NCI-H2107 treated with DMSO at 0.1 percent for 48 hours (cell line): Measurements from ENCODE around the gene VAT1.

Experiments used
- DNase-seq: peaks from one replicate; lab custom pipeline; 2025; ENCODE audit not compliant: unreplicated experiment; lab: John Stamatoyannopoulos, UW

The VAT1 gene

DNA sequence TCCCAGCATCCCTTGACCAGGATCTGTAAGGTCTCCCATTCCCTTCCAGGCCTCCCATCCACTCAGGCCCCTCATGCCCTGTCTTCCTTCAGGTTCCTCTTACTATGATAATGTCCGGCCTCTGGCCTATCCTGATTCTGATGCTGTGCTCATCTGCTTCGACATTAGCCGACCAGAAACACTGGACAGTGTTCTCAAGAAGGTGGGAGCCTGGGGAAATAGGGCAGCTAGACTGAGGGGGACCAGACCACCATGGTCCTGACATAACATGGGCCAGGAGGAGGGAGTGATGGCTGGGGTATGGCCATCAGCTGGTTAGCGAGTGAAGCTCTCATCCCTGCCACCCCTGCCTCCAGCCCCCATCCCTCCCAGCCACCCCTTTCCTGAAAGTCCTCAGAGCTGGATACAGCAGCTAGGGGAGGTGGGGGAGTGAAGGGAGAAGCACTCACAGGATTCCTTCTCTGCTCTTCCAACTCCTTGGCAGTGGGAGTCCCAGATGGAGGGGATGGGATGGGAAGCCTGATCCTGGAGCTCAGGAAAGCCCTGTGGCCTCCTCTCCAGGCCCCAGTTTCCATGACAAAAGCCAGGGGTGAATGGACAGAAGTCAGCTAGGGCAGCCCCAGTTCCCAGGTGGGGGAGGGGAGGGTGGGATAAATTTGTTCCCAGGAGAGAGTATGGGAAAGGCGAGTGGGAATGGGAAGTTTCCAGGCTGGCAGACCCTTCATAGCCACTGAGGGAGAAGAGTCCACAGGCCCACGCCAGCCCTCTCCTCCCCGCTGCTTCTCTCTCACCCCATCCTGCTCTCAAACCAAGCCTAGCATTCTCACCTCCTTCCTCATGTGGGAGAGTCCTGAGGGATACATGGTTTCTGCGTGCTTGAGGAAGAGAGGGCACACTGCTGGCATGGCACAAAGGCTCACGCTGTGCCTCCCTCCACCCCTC lies 5.2 kb upstream of the VAT1 start:
- DNase-seq, result no peak

DNA sequence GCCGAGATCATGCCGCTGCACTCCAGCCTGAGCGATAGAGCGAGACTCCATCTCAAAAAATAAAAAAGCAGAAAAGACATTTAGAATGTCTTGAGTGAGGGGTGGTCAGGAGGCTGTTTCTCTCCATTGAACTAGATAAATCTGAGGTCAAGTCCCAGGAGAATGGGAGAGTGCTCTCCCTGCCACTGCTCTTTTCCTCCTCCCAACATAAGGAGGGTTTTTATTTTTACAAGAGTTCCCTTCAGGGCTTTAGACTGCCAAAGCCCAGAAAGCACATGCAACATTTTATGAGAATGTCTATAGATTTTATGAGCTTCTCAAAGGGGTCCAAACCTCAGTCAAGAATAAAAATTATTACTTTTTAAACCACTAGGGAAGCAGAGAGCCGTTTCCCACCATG lies 4.4 kb upstream of the VAT1 start:
- no peak for DNase-seq

DNA sequence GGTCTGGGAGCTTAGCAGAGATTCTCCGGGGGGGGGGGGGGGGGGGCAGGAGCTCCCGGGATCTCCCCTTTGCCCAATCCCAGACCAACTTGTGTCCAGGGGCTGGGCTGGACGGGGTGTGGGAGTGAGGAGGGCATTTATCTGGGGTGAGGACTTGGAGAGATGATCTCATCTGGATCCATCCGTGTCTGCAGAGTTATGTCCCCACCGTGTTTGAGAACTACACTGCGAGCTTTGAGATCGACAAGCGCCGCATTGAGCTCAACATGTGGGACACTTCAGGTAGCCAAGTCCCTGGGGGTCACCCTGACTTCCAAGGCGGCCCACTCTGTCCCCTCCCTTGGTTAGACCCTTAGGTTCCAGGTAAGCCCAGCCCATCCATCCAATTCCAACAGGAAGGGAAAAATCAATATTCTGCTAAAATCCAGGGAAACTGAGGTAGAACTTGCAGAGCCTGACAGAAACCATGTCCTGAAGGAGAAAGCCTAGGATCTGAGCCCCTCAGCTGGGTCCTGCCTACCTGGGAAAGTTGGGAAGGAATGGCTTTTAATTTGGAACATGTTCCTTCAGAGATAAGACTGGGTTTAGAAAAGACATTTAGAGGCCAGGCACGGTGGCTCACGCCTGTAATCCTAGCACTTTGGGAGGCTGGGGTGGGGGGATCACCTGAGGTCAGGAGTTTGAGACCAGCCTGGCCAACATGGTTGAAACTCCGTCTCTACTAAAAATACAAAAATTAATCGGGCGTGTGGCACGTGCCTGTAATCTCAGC lies 3.8 kb upstream of the VAT1 start:
- DNase-seq, result no peak

DNA sequence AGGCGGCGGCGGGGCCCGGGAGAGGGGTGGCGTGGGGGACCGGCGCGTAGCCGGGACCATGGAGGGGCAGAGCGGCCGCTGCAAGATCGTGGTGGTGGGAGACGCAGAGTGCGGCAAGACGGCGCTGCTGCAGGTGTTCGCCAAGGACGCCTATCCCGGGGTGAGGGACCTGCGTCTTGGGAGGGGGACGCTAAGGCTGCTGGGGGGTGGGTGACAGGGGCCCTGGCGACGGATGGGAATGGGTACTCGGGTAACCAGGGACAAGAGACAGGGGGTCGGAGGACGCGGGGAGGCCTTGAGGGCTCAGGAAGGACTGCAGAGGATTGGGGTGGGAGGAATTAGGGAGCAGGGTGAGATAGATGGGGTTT lies 3.1 kb upstream of the VAT1 start:
- DNase-seq, result no peak

DNA sequence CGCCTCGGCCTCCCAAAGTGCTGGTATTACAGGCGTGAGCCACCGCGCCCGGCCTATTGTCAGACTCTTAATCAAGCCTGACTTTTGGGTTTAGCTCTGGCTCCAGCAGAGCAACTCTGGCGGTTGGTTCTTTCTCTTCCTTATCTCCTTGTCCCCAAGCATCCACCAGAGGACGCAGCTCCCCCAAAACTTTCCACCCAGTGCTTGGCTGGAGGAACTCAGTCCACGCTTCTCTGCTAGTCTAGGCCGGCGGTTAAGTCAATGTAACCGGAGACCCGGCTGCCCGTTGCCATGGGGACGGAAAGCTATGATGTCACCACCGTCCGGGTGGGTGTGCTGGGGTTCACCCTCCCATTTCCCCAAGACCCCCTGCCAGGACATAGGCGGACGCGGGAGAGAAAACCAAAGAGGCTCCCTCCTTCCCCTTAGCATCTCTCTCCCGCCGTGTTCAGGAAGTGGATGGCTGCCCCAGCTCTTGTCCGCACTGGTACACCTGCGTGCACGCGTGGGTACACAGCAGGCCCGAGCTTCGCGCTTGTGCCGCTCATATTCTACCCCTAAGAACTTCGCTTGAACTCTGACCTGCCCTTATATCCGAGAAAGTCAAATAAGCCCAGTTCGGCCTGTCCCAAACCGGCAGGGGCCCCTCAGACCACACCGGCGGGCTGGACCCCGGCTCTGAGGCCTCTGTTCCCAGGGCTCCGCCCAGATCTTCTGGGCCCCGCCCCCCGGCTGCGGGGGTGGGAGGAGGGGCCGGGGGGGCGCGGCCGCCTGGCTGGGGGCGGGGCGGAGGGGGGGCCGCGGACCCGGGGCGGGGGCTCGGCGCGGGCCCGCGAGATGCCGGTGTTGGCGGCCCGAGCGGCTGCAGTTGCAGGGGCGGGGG lies 2.5 kb upstream of the VAT1 start, which contains the start of gene RND2:
TSS of gene RND2 (plus strand) at position 825 of the 883 bp plus-strand sequence. CDS start 117 bp downstream, outside the sequence.
- DNase-seq, result peak; percentile 81

DNA sequence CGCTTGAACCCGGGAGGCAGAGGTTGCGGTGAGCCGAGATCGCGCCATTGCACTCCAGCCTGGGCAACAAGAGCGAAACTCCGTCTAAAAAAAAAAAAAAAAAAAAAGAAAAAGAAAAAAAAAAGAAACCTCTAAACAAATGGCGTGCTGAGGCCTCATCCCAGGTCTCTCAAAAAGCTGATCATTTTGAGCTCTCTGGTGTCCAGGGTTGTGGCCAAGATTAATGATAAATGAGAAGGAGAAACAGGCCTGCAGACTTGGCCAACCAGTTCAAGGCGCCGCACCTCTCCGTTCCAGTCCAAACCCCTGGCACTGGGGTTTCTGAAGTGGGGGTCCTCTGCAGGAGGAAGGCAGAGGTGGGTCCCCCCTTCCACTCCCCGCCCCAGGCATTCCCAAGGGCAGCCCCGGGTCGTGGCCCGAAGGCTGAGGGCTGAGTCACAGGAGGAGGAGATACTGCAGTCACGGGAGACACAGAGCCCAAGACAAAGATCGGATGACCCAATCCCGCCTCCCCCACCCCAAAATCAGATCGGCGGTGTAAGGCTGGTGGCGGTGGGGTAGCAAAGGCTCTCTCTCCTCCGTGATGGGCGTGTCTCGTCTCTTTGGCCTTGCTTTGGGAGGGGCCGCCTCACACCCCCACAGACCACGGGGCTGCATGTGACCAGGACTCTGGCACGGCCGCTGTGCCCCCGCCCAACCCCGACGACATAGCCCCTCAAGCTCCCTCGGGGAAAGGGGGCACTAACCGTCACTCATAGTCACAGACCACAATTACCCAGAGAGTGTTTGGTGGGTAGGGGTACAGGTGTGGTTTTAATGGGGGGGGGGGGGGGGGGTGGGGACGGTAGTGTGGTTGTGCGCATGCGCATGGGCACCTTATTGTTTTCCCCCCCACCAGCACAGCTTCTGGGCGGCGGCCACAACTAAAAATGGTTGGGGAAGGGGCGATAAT lies 1.1 kb downstream of the VAT1 start:
- DNase-seq, result no peak

DNA sequence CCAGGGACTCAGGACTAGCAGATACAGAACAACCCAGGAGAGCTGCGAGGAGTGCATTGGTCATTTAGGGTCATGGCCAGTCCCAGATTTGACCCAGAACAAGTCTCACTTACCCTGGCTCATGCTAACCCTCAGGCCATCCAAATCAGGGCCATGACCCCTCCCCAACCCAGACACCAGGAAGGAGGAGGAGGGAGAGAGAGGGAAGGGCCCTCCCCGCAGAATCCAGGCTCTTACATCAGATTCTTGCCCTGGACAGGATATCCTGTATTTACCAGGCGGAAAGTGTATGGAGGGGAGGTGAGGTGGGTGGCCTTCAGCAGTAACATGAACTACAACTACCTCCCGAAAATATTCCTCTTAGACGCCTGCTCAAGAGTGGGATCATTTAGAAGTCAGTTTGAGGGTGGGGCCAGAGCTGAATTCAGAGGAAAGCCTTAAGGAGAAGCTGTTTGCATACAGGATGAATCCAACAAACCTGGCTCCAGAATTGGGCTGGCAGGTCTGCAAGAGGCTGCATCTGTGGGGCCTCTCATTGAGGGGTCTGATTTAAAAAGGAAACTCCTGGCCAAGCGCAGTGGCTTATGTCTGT lies 2.1 kb downstream of the VAT1 start:
- DNase-seq, result no peak

DNA sequence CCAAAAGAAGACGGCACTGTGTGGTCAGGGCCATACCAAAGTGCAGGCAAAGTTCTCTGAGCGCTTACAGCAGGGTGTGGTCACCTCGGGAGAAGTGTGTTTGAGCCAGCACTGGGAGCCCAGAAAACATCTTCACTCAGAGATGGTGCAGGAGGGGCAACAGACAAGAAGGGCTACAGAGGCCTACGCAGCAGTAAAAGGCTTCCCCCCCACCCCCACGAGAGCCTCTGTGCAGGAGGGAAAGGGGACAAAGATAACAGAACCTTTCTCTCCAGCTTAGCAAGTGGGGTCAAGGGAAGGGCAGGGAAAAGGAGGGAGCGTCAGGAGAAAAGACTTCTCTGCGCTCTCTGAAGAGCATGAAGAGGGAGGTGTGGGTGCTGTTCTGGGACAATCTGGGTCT lies 2.8 kb downstream of the VAT1 start:
- DNase-seq, result no peak

DNA sequence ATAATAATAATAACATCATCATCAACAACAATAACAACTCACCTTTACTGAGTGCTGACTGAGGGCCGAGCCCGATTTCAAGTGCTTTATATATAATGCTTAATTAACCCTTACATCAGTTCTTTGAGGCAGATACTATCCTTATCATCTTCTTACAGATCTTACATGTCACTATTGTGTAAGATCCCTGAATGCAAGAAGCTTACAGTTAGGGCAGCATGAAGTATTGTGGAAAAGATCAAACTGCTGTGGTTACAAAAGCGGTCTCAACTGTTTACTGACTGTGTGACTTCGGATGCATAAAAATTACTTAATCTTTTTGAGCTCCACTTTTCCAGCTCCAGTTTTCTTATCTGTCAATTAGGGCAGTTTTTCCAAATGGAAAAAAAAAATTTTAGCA lies 3.3 kb downstream of the VAT1 start:
- DNase-seq, result no peak

DNA sequence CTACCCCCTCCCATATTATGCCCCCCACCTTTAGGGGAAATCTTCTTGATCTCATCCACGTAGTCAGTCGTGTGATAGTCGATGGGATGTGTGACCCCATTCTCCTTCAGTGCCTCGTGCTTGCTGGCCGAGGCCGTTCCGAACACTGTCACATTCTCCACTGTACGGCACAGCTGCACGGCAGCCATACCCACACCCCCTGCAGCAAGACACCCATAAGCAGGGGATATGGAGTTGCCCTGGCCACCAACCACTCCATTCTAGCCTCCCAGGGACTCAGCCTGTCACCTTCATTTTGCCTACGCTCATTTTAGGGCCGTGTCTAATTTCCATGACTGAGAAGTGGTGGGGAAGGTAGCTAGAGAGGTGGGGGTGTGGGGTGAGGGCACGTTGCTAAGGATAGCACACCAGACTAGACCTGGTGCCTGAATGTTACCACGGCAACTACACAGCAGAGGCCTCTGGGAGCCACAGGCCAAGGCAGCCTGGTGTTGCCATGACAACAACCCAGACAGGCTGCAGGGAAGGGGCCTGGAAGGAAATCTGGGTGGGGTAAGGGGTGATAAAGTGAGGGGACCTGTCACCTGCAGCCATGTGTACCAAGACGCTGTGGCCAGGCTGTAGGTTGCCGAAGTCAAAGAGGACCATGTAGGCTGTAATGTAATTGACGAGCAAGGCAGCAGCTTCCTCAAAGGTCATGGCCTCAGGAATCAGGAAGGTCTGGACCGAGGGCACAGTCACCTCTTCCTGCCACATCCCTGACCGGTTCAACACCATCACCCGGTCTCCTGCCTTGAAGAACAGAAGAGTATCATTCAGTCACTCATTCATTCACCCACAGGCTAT lies 4.0 kb downstream of the VAT1 start:
- DNase-seq, result no peak

DNA sequence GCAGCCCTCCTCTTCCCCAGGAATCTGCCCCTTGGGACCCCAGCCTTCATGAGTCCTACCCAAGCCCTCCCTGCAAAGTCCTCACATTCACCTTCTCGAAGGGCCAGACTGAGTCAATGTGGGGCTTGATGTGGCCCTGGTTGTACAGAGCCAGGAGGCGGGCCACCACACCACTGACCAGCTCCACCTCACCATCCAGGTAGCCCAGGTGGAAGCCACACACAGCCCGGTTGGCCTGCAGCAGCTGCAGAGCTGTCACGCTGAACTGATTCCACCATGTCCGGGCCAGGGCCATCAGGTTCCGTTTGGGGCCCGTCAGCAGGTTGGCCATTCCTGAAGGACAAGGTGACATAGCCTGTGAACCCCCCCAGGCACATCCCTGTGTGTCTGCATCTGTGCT lies 6.0 kb downstream of the VAT1 start:
- no peak for DNase-seq

DNA sequence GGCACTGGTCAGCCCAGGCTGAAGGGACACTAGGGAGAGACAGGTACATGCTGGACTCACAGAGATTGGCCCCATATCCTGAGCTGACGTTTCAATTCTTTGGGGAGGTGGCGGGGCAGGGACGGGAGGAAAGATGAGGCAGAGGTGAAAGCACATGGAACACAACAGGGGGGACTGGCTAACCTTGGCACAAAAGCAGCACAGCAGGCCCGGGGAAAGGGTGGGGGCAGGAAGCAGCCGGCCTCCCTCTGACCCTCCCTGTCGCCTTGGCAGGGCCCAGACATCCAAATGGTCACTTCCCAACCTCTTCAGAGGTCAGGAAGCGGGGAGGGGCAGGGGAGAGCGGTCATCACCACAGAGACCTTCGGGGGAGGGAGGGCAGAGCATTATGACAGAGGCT lies 6.6 kb downstream of the VAT1 start:
- no peak for DNase-seq

DNA sequence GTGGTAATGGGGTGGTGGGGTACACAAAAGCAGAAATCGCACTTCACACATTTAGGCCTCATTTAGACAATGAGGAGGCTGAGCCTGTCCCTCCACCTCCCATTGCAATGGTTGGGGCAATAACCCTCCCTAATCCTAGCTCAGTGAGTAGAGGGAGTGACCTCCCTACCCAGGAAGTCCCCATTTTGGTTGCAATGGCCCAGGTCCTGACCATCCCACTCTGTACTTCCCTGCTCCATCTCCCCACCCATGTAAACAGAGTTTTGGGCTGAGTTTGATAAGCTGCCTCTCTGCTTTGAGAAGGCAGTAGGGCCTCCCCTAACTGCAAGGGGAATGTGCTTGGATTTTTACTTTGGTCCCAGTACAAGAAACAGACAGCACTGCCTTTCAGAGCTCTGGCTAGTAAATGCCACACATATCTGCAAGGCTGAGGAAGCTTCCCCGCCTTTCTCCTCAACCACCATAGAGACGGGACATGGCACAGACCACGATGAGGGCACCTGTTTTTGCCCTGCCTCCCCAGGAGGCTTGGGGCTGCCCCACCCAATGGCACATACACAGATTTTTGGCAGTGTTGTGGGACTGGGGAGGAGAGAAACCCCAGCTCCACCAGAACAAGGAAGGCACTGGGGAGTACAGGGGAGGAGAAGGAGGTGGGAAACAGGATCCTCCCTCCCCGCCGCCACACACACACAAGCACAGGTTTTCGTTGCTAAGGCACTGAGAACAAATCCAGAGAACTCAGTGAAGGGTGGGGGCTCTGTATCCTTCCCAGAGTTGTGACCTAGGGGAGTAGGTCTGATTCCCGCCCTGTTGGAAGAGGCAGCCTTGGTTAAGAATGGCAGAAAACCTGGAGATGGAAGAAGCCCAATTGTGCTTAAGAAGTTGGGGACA lies 7.3 kb downstream of the VAT1 start:
- no peak for DNase-seq

DNA sequence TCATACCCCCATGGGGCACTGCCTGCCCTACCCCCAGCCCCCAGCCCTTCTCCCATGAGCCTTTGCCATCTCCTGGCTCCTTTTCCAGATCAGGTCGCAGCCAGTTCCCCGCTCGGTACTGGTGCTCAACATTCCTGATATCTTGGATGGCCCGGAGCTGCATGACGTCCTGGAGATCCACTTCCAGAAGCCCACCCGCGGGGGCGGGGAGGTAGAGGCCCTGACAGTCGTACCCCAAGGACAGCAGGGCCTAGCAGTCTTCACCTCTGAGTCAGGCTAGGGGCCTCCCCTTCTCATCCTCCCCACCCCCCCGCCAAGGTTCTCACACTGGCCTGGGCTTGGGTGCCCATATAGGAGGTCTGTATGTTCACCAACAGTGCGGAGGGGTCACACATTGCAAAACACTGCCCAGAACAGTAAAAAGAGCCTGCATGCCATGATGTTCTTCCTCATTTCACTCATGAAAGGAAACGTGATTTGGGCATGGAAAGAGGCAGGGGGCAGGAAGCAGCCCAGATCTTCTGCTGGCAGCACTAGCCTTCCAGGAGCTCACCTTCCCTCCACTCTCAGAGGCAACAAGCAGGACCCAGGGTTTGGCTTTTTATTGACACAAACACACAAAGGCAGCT lies 8.1 kb downstream of the VAT1 start:
- no peak for DNase-seq

DNA sequence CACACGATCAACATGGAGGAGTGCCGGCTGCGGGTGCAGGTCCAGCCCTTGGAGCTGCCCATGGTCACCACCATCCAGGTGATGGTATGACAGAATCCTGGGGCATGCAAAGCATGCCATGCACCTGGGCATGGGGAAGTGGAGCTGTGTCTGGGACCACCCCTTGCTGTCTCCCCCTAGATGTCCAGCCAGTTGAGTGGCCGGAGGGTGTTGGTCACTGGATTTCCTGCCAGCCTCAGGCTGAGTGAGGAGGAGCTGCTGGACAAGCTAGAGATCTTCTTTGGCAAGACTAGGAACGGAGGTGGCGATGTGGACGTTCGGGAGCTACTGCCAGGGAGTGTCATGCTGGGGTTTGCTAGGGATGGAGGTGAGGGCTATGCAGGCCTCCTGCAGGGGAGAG lies 8.9 kb downstream of the VAT1 start:
- DNase-seq, result no peak

DNA sequence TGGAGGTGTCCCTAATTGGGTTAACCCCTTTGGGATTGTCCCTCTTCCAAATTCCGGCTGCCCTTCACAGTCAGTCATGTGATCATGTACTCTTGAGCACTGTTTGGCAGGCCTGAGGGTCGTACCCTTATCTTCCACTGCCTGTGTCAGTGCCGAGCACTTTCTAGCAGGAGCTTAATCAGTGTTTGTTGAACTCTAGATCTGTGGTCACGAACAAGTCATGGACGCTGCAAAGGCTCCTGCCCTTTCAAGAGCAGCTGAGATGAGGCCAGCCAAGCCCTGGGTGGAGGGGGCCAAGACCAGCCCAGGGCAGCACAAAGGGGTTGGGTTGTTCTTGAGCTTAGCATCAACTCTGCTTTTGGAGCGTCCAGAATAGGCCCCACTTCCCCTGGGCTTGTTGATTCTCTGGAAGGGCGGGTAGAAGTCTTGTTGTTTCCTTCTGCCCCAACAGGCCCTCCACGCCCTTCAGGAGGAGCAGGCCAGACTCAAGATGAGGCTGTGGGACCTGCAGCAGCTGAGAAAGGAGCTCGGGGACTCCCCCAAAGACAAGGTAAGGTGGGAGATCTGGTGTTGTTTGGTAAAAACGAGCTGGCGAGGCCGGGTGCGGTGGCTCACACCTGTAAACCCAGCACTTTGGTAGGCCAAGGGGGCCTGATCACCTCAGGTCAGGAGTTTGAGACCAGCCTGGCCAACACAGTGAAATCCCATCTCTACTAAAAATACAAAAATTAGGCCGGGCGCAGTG lies 10.3 kb downstream of the VAT1 start:
- DNase-seq, result no peak
